WI38 (cell line): ENCODE results near the gene BORCS5.

Source experiments
- H3K4me3 ChIP-seq: 2 replicates; pipeline ENCODE4 v1.5.1; 2011; ENCODE audit warnings: low read depth, mild to moderate bottlenecking, control low read depth, low read length
- TF ChIP-seq, protein P1 (sequence below): IDR thresholded peaks from 2 replicates; pipeline ENCODE4 v1.5.1; 2012; ENCODE audit warnings: low read depth, mild to moderate bottlenecking, control low read depth, low read length

BORCS5 gene

DNA sequence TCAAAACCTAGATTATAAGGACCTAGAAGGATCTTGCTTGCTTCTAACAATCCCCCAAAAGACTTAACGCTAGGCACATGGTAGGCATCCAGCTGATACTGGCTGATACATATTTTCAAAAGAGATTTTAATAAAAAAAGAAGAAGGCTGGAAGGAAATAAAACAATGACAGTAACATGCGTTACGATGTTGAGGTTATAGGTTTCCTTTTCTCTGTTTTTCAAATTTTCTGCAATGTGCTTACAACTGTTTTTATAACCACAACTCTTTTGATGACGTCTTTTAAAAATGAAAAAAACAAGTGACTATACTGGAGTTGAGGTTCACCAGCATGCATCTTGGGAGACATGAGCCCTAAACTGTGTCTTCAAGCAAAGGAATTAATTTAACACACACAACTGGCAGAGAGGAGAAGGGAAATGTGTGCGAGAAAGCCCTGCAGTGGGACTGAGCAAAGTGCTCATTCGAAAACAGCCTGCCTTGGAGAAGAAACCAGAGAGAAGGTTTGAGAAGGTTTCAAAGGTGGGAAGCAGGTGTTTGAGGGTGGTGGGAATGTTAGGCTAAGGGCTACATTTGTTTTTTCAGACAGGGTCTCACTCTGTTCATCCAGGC lies 125.4 kb downstream of the BORCS5 start:
- no peak overlapping the region for H3K4me3 ChIP-seq
- TF ChIP-seq, protein P1, sequence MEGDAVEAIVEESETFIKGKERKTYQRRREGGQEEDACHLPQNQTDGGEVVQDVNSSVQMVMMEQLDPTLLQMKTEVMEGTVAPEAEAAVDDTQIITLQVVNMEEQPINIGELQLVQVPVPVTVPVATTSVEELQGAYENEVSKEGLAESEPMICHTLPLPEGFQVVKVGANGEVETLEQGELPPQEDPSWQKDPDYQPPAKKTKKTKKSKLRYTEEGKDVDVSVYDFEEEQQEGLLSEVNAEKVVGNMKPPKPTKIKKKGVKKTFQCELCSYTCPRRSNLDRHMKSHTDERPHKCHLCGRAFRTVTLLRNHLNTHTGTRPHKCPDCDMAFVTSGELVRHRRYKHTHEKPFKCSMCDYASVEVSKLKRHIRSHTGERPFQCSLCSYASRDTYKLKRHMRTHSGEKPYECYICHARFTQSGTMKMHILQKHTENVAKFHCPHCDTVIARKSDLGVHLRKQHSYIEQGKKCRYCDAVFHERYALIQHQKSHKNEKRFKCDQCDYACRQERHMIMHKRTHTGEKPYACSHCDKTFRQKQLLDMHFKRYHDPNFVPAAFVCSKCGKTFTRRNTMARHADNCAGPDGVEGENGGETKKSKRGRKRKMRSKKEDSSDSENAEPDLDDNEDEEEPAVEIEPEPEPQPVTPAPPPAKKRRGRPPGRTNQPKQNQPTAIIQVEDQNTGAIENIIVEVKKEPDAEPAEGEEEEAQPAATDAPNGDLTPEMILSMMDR = no peak

DNA sequence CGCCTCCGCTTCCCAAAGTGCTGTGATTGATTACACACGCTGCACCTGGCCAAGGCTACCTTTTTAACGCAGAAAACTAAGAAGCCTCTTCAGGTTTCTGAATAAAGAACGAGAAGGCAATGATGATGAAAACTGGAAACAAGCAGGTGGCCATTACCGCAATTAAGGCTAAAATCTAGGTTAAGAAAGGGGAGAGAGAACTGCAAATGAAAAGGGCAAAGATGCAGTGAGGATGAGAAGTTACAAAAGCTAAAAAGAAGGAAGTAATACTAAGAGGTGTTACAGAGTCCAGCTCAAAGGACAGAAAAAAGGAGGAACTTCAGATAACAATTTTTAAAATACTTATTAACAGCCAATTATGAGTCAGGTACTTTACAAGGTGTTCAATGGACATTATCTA lies 126.1 kb downstream of the BORCS5 start:
- H3K4me3 ChIP-seq = no peak overlapping the region
- TF ChIP-seq, protein P1 = no peak

DNA sequence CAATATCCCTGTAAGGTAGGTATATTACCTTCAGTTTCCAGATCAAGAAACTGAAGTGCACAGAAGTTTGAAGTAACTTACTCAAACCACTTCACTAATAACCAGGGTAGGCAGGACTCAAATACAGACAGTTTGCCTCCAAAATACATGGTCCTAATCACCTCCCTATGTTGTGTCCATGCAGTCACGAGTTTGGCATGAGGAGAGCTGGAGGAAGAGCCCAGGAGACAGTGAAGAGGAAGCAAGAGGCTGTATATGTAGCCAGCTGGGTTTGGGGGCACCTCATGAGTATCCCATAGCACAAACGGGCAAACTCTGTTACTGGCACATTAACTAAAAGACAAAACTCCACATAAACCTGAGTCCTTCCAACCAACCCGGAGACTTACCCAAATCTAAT lies 126.6 kb downstream of the BORCS5 start:
- TF ChIP-seq, protein P1 = no peak

DNA sequence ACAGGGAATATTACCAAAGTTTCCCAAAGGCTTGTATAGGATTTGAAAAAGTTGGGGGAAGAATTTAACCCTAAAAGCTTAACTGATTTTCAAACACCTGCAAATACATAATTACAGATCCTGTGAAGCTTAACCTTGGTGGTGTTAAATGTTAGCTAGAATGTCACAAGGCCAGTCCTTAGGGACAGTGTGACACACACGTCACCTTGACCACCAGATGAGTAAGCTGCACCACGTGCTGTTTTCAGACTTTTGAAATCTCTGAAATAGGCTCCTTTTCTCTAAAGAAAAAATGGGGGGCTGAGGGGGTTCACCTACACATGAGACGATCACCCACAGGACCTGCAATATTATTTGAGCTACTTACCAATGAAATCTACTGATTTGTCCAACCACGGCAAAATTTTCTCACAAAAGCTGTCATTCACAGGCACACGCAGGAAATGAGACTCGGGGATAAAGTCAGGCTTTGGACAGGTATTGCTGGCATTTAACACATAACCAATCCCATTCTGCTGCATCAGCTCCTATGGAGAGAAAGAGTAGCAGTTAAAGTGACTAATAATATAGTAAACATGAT lies 129.9 kb downstream of the BORCS5 start:
- TF ChIP-seq, protein P1 = no peak
- no peak overlapping the region for H3K4me3 ChIP-seq

More for the DNA sequence above, 126.6 kb downstream of the BORCS5 start:
- no peak overlapping the region for H3K4me3 ChIP-seq

DNA sequence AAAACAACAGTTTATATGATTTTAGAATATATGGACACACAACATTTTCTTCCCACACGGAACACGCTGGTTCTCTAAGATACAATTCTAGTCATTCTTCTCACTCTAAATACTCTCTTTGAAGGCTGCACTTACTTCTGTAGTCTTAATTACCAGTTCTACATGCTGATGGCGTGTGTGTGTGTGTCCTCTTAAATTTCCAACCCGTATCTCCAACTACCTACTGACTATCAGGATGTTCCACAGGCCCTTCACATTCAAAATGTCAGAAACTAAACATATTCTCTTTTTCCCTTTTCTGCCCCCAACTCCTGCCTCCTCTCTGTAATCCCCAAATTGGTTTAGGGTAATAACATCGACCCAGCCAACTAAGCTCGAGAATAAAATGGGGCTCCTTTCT lies 130.6 kb downstream of the BORCS5 start:
- TF ChIP-seq, protein P1 = no peak
- H3K4me3 ChIP-seq = no peak overlapping the region

DNA sequence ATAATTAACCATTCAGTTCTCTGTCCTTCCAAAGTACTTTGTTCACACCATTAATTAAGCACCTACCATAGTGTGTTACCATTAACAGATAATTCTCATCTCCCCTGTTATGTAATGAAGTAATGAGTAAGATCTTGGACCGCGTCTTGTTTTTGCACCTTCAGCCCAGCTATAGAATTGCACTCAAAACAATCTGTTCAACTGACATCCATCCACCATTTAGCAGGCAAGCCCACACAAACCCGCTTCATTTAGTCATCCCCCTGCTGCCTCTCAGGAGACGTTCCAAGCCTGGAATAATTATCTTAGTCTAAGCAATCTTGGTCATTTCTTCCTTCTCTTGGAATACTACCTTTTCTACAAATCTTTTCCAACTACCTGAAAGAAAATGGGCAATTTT lies 131.4 kb downstream of the BORCS5 start:
- H3K4me3 ChIP-seq = no peak overlapping the region
- TF ChIP-seq, protein P1 = no peak

DNA sequence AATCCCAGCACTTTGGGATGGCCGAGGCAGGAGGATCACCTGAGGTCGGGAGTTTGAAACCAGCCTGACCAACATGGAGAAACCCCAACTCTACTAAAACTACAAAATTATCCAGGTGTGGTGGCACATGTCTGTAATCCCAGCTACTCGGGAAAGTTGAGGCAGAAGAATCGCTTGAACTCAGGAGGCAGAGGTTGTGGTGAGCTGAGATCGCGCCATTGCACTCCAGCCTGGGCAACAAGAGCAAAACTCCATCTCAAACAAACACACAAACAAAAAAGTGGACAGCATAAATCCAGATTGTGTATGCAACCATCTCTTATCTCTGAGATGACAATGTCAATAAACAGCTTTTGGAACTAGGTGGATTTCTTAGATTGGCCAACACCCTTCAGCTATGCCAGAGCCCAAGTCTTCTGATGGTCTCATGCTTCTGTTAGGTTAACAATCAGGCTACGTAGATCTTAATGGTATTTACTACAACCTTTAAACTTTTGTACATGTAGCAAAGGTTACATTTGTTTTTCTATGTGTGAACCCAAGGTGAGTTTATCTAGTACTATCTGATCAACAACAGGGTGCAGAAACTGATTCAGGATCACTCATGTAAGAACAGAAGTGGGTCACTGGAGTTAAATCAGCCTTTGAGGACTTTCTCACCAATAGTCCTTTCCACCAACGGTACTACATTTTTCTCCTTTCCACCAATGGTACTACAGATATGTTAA lies 132.1 kb downstream of the BORCS5 start:
- TF ChIP-seq, protein P1 = no peak
- no peak overlapping the region for H3K4me3 ChIP-seq
